HepG2 (cell line): Measurements from ENCODE around the gene ZNF674.

Experiments used
- GFI1 ChIP-seq: sonication (generic); formaldehyde crosslinking; IDR thresholded peaks from 2 replicates; pipeline ENCODE4 v1.5.0; 2020; ENCODE audit warnings: missing genetic modification reagents, mild to moderate bottlenecking, borderline replicate concordance
- REST ChIP-seq, 2 experiments: IDR thresholded peaks; 2 replicates each; pipeline ENCODE4 v1.6.1; 2011 to 2012; ENCODE audit warnings: low read length in 2 of 2, borderline replicate concordance in 1 of 2, low read depth in 1 of 2, mild to moderate bottlenecking in 1 of 2, moderate library complexity in 1 of 2
- RFX5 ChIP-seq: IDR thresholded peaks from 2 replicates; pipeline ENCODE4 v1.6.1; 2011; ENCODE audit warnings: low read depth, low read length, improper control_type of control experiment

- TF ChIP-seq GFI1 (CRISPR knock-in tag), result no peak
- TF ChIP-seq RFX5, result no peak
- no peak for TF ChIP-seq REST (IDR thresholded peaks at IDR 0.05; ENCODE audit: borderline replicate concordance in 1 of 2, low read depth in 1 of 2, low read length in 2 of 2)
Observed at GRCh38 chrX:46456125-46456922, 88.9 kb downstream of the ZNF674 start.
